ENCODE results near the gene METTL4. TPM values are rescaled to one million over a fixed set of nuclear protein-coding genes. Genes with fewer than 3 reads are reported as not detected.
A peak's percentile ranks its signal among the peaks of the same experiment; 100 is the strongest.

Gene METTL4
- total and polyA plus RNA-seq, 2 donors from 2014 or later, result 7.2 to 15.2 TPM

- TF ChIP-seq CTCF (IDR thresholded peaks at IDR 0.05; ENCODE audit: borderline replicate concordance, extremely low read depth, insufficient read depth), result no peak
- intact Hi-C loops (cut with DNase I), result no loop called here
- Histone ChIP-seq H3K9ac (ENCODE audit: low read length in 3 of 3) (no peak overlapping the region), H3K4me3 (ENCODE audit: low read length in 3 of 3) (no peak overlapping the region), H3K36me3 (ENCODE audit: control insufficient read depth in 2 of 3, insufficient read depth in 3 of 3, low read length in 3 of 3) (no peaks in the 10 kb centered on the region), H3K27me3 (ENCODE audit: control insufficient read depth, insufficient read depth, low read length) (no peaks in the 10 kb centered on the region), H3K27ac (ENCODE audit: low read depth in 2 of 2, low read length in 2 of 2) (no peak overlapping the region), H3K9me3 (ENCODE audit: control insufficient read depth in 2 of 3, insufficient read depth in 1 of 3, low read length in 3 of 3) (no peaks in the 10 kb centered on the region), H3K4me1 (ENCODE audit: control insufficient read depth in 2 of 3, insufficient read depth in 2 of 3, low read depth in 1 of 3, low read length in 3 of 3) (peaks cover 0 to 8% (median 8%) of the 10 kb centered on the region in 3 donors)
- DNase-seq (peak in 1 of 5 donors; percentile 4), FAIRE-seq (no peak)
Observed at GRCh38 chr18:2573408-2573807, 2.1 kb upstream of the METTL4 start.

DNA sequence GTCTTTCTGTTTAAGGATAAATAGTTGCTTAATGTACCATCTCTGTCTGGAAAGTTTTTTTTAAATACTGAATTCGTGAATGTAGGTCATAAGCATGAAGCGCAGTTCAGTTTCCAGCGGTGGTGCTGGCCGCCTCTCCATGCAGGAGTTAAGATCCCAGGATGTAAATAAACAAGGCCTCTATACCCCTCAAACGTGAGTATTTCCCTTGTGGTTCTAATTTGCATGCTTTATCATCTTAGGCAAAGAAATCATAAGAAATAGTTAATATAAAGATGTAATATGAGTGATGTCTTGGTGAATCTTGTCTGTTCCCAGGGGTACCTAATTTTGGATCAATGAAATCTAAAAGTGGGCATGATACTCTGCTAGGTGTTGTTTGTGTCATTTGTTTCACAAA, 1.6 kb upstream of the METTL4 start:
- Histone ChIP-seq H3K4me3 (ENCODE audit: low read length in 3 of 3) (peak overlapping the region in 1 of 3 donors; percentile 17), H3K27ac (ENCODE audit: low read depth in 2 of 2, low read length in 2 of 2) (no peak overlapping the region), H3K9ac (ENCODE audit: low read length in 3 of 3) (no peak overlapping the region), H3K36me3 (ENCODE audit: control insufficient read depth in 2 of 3, insufficient read depth in 3 of 3, low read length in 3 of 3) (no peaks in the 10 kb centered on the region), H3K4me1 (ENCODE audit: control insufficient read depth in 2 of 3, insufficient read depth in 2 of 3, low read depth in 1 of 3, low read length in 3 of 3) (peaks cover 0 to 8% (median 8%) of the 10 kb centered on the region in 3 donors), H3K27me3 (ENCODE audit: control insufficient read depth, insufficient read depth, low read length) (no peaks in the 10 kb centered on the region), H3K9me3 (ENCODE audit: control insufficient read depth in 2 of 3, insufficient read depth in 1 of 3, low read length in 3 of 3) (no peaks in the 10 kb centered on the region)
- no peak for FAIRE-seq
- DNase-seq, result peak in 1 of 5 donors; percentile 11
- intact Hi-C loops (cut with DNase I), result no loop called here
- no peak for TF ChIP-seq CTCF (IDR thresholded peaks at IDR 0.05; ENCODE audit: borderline replicate concordance, extremely low read depth, insufficient read depth)

GRCh38 chr18:2572171-2572569, 865 bp upstream of the METTL4 start:
- no peaks in the 10 kb centered on the region for H3K27me3 ChIP-seq (ENCODE audit: control insufficient read depth, insufficient read depth, low read length)
- H3K9ac ChIP-seq (ENCODE audit: low read length in 3 of 3), result peak overlapping the region in 1 of 3 donors; percentile 81
- no peaks in the 10 kb centered on the region for H3K9me3 ChIP-seq (ENCODE audit: control insufficient read depth in 2 of 3, insufficient read depth in 1 of 3, low read length in 3 of 3)
- intact Hi-C loops (cut with DNase I), result no loop called here
- no peak for FAIRE-seq
- H3K36me3 ChIP-seq (ENCODE audit: control insufficient read depth in 2 of 3, insufficient read depth in 3 of 3, low read length in 3 of 3), result no peaks in the 10 kb centered on the region
- peaks cover 0 to 8% (median 8%) of the 10 kb centered on the region in 3 donors for H3K4me1 ChIP-seq (ENCODE audit: control insufficient read depth in 2 of 3, insufficient read depth in 2 of 3, low read depth in 1 of 3, low read length in 3 of 3)
- no peak overlapping the region for H3K27ac ChIP-seq (ENCODE audit: low read depth in 2 of 2, low read length in 2 of 2)
- no peak for TF ChIP-seq CTCF (IDR thresholded peaks at IDR 0.05; ENCODE audit: borderline replicate concordance, extremely low read depth, insufficient read depth)
- peak in 2 of 5 donors; percentile 23 for DNase-seq
- peak overlapping the region in 1 of 3 donors; percentile 93 for H3K4me3 ChIP-seq (ENCODE audit: low read length in 3 of 3)

- TF ChIP-seq CTCF (IDR thresholded peaks at IDR 0.05; ENCODE audit: borderline replicate concordance, extremely low read depth, insufficient read depth), result no peak
- Histone ChIP-seq H3K36me3 (ENCODE audit: control insufficient read depth in 2 of 3, insufficient read depth in 3 of 3, low read length in 3 of 3) (no peaks in the 10 kb centered on the region), H3K27me3 (ENCODE audit: control insufficient read depth, insufficient read depth, low read length) (no peaks in the 10 kb centered on the region), H3K4me1 (ENCODE audit: control insufficient read depth in 2 of 3, insufficient read depth in 2 of 3, low read depth in 1 of 3, low read length in 3 of 3) (peaks cover 0 to 8% (median 8%) of the 10 kb centered on the region in 3 donors), H3K4me3 (ENCODE audit: low read length in 3 of 3) (peak overlapping the region; percentile 87 to 94 (median 93)), H3K9ac (ENCODE audit: low read length in 3 of 3) (peak overlapping the region; percentile 81 to 90 (median 85)), H3K9me3 (ENCODE audit: control insufficient read depth in 2 of 3, insufficient read depth in 1 of 3, low read length in 3 of 3) (no peaks in the 10 kb centered on the region), H3K27ac (ENCODE audit: low read depth in 2 of 2, low read length in 2 of 2) (peak overlapping the region; percentile 99)
- FAIRE-seq (no peak), DNase-seq (peak in 4 of 5 donors; percentile 84 to 88 (median 88))
- intact Hi-C loops (cut with DNase I), result no loop called here
Observed at GRCh38 chr18:2570772-2571199, 519 bp downstream of the METTL4 start.

All from kidney (tissue), 14 donors.